Activated CD8-positive, alpha-beta memory T cell treated with anti-CD3 and anti-CD28 coated beads, Interleukin-2, amount 50 U/mL, for 1 hour (primary cell): Measurements from ENCODE around the gene C20orf144.
"Not testable (repeated sequence)": the region's sequence is repeated elsewhere in the genome, so short reads cannot be mapped to it uniquely, and the experiment has no call there.

Source experiments
- DNase-seq: peaks from one replicate; pipeline ENCODE4 v3.0.0-alpha.2; 2020; ENCODE audit errors: extremely low read depth

The C20orf144 gene

DNA sequence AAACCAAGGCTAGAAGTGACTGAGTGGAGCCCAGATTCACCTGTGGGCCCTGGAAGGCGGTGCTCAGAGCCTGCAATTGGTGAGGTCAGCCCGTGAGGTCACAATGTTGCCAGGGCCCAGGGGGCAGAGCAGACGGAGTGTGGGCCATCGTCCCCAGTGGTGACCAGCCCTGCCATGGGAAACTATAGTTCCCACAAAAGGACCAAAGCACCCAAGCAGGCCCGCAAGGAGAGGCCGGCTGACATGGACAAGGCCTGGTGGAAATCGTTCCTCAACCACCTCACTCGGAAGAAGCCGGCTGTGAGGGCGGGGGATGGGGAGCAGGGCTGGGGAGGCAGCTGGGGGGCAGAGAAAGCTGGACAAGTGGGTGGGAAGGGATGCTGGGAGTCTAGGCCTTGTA is at the start of gene C20orf144:
TSS of gene C20orf144 (plus strand) at position 156 of the 400 bp plus-strand sequence. CDS start at position 175, 19 bp downstream.
- DNase-seq = no peak

DNA sequence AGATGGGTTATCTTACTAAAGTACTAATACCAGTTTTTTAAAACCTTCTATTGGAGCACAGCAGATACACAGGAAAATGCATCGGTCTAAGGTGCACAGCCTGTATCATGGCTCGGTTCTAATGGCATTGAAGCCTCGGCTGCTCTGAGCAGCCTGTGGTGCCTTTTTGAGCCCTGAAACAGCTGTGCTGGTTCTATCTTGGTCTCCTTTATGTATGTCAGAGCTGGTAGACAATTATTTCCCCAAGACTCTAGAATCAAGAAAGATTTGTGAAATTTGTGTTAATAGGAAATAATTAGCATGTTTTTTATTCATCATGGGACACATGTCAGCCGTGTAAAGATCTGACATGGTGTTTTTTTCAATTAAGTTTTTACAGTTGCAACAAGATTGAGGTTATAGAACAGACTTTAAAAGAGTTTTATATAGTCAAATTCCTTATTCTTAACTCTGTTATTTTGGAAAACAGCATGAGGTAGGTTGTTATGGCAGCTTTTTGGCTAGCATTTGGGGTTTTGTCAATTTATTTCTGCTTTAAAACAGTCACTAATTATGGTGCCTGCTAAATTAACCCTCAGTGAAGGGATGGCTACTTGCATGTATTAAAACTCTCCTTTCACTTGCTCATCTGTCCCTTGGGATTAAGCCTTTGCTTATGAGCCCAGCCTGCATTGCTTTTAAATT is 40.3 kb upstream of the C20orf144 start:
- DNase-seq = no peak

DNA sequence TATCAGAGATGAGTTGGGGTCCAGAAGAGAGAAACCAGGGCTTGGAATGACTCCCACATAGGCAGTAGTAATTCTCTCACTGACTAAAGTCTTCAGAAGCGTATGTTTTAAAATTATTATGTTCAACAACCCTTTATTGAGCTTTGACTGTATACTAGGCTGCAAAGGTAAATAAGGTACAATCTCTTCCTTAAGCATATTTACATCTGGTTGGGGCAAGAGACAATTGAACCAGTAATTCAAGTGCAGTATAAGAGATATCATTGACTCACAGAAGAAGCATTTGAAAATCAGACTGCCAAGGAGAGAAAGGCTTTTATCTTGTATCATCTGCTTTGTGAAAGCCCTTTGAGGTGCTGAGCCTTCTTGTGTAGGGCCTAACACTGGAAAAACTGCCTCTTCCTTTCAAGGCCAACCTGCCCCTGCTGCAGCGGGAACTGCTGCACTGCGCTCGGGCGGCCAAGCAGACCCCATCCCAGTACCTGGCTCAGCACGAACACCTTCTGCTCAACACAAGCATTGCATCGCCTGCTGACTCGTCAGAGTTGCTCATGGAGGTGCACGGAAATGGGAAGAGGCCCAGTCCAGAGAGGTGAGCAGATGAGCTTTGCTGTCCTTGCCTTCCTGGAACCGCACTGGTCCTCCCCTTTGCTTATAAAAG is 39.3 kb upstream of the C20orf144 start:
- DNase-seq = no peak

DNA sequence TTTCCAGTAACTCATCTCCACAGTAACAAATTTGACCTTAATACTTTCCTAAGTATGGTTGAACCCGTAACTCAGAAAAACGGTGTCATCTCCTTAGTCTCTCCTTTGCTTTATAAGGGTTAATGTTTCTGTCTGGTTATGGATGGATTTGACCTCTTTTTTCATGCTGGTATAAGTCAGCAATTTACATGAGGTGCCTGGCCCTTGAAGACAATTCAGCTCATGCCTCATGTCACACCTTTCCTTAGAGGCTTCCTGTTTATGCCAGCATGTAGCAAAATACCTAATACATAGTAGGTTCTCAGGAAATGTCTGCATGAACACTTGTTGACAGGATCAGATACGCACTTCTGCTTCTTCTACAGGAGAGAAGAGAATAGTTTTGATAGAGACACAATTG is 37.7 kb upstream of the C20orf144 start:
- no peak for DNase-seq

DNA sequence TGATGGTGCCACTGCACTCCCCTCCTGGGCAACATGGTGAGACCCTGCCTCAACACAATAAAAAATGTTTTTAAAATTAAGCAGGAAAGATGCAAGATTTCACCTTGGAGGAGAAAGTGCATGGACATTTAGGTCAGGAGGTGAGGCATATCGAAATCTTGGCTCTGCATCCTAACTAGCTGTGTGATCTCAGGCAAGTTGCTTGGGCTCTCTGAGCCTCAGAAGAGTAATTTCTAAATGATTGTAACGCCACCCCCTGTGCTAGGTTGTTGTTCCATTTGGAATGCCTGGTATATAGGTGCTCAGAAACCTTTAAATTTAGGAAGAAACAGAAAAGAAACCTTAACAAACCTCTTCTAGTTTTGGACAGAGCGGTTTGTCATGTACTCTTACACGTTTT is 35.9 kb upstream of the C20orf144 start:
- DNase-seq = no peak

DNA sequence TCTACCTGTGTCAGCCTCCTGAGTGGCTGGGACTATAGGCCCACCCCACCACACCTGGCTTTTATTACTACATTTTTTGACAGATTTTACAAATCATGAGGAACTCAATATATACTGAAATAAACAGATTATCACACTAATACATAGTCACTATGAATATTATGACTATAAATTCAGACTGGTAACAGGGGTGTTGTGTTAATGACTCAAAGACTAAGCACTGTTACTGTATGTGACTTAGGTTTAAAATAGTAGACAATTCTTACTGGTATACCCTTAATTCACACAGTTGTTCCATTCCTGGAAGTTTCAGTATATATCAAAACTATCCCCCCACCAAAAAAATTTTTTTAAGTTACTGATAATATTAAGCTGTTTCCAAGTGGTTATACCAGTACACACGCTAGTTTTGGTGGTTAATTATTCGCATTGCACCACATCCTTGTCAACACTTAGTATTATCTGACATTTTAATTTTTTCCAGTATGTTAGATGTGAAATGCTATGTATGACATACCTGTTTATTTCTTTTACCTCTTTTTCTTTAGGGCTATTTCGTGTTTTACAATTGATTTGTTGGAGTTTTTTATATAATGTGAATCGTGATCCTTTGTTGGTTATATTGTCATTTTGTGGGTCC is 34.4 kb upstream of the C20orf144 start:
- no peak for DNase-seq

DNA sequence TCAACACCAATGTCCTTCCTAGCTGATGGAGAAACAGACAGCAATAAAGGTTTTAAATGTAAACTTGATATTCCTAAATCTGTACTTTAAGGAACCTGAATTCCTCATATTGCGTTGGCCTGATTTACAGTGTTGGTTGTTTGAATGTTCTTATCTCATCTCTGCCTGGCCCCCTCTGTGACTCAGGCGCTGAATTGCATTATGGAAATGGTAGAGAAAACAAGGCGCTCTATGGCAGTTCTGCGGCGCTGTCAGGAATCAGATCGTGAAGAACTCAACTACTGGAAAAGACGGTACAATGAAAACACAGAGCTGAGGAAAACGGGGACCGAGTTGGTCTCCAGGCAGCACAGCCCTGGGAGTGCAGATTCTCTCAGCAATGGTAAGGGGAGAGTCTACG is 32.6 kb upstream of the C20orf144 start:
- DNase-seq = no peak

DNA sequence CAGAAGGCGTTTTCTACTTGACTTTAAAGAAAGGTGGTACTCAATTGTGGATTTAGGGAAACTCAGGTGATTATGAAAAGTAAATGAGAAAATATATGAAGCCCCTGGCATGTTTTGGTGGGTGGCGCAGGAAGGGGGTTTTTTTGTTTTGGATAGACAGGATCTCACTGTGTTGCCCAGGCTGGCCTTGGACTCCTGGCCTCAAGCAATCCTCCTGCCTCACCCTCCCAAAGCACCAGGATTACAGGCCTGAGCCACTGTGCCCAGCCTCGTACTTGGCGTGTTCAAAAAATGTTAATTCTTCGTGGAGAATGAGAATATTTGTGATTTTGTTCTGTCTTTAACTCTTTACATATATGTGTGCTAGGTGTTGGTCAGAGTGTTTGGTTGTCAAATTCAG is 32.1 kb upstream of the C20orf144 start:
- no peak for DNase-seq

DNA sequence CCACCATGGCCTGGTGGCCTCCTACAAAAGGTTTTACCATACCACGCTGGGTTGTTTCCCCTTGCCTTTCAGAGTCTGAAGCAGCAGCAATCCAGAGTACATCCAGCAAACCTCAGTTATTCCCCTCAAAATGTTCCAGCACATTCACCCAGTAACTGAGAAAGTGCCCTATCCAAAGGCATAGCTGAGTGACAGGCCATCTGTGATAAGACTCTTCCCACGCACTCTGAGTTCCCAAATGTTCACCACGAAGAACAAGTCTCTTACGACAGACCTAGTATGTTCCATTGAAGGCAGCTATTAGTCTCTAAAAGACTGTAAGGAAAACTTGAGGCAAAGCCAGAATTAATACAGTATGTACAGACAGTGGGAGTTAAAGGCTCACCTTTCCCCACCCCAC is 31.6 kb upstream of the C20orf144 start:
- DNase-seq = no peak

DNA sequence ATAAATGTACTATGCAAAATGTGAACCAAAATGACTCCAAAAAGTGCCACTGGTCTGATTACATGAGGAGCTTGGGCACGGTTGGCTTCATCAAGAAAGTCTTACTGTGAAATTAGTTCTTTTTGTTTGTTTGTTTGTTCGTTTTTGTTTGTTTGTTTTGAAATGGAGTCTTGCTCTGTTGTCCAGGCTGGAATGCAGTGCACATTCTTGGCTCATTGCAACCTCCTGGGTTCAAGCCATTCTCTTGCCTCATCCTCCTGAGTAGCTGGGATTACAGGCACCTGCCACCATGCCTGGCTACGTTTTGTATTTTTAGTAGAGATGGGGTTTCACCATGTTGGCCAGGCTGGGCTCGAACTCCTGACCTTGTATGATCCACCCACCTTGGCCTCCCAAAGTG is 30.2 kb upstream of the C20orf144 start:
- DNase-seq = not testable (repeated sequence)

DNA sequence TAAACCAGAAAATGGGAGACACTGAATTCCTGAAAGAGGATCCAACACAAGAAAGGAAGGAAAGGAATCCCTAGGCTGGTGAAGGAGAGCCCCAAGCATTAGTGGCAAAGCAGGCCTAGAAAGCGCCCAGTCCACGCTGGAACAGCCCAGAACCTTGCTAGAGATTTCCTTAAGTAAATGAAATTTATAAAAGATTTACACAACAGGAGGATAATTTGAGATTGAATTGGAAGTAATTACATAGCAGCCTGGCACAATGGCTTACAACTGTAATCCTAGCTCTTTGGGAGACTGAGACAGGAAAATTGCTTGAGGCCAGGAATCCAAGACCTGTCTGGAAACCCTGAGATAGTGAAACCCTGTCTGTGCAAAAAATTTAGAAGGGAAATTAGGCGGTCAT is 26.8 kb upstream of the C20orf144 start:
- DNase-seq = no peak

DNA sequence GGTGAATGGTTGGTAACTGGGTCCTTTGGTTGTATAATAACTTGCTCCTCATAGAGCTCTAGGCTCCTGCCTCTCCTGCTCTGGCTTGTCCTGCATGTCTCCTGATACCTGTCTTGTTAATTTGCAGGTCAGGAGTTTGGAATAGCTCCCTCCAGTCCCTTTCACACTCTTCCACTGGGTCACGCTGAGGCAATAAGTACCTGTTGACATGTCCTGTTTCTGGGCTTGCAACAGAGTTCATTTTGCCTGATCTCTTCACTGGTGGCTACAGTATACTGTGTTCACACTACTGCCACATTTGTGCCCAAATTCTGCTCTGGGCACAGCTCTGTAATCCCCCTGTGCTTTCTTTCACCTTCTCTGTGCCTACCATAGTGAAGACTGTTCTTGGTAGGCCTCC is 25.4 kb upstream of the C20orf144 start:
- no peak for DNase-seq

DNA sequence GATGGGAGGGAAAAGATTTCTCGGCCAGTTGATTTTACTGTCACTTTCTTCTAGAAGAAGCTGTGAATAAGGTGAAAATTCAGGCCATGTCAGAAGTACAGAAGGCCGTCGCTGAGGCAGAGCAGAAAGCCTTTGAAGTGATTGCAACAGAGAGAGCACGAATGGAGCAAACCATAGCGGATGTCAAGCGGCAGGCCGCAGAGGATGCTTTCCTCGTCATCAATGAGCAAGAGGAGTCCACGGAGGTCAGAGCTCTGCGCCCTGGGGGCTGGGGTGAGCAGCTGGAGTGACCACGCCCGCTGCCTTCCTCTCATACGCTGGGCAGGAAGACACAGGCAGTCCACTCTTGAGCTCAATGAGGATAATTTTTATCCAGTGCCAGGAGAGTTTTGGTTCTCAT is 21.8 kb upstream of the C20orf144 start:
- DNase-seq = no peak

DNA sequence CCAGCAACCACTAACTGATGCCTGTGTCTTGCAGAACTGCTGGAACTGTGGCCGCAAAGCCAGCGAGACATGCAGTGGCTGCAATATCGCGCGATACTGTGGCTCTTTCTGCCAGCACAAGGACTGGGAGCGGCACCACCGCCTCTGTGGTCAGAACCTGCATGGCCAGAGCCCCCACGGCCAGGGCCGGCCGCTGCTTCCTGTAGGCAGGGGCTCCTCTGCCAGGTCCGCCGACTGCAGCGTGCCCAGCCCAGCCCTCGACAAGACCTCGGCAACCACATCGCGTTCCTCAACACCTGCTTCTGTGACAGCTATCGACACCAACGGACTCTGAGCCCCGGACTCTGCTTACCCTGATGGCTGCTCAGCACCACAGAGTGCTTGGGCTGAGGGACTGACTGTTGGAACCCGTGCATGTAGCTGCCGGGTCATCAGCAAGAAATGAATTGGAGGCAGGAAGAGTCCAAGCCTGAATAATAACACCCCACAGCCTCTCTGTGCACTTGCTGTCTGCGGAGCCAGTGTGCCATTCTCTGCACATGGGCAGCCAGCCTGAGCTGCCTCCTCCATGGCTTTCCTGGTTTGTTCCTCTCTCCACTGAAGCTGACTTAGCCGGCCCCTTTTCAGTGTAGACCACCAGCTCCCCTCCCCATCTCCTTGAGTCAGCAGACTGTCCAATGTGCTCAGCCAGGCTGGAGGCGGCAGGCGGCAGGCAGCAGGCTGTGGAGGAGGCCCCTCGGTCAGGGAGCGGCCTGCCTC is 17.6 kb upstream of the C20orf144 start:
- no peak for DNase-seq

DNA sequence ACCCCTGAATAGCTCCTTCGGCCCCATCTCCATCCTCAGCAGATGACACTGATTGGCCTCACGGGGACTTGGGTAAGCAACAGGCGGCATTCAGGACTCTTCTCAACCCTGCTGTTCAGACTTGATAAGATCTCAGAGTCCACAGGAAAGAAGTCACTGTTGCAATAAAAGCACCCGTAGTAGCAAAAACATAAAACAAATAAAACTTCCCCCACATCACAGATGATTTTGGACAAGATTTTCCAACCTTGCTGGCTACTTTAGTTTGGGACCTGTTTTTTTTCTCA is 17.1 kb upstream of the C20orf144 start:
- DNase-seq = no peak

DNA sequence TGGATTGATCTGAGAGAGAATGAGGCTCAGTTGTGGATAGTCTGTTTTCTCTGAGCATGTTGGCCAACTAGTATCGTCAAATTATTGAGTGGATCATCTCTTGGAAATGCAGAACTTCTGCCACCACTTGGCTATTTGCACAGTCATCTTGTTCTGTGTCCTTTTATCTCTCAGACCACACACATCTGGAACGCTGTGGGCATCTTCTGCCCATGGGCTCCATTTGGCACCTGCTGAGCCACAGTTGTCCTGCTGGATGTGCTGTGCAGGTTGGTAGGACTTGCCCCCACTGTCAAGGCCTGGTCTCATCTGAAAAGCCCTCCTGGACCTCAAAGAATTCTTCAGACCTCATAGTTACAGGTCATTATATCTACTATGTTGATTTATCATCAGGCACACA is 16.7 kb upstream of the C20orf144 start:
- no peak for DNase-seq

DNA sequence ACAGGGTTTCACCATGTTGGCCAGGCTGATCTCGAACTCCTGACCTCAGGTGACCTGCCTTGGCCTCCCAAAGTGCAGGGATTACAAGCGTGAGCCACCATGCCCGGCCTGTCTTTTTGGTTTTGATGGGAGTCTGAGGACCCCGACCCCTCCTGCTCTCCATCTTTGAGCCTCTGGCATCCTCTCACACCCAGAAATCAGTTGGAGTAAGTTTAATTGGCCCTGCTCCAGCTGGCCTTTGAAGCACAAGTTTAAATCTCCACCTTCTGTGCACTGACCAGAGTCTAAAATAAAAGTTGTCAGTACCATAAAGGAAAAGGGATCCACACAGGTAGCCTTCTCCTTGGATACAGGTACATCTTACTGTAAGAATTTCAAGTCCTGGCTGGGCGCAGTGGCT is 15.9 kb upstream of the C20orf144 start:
- no peak for DNase-seq

DNA sequence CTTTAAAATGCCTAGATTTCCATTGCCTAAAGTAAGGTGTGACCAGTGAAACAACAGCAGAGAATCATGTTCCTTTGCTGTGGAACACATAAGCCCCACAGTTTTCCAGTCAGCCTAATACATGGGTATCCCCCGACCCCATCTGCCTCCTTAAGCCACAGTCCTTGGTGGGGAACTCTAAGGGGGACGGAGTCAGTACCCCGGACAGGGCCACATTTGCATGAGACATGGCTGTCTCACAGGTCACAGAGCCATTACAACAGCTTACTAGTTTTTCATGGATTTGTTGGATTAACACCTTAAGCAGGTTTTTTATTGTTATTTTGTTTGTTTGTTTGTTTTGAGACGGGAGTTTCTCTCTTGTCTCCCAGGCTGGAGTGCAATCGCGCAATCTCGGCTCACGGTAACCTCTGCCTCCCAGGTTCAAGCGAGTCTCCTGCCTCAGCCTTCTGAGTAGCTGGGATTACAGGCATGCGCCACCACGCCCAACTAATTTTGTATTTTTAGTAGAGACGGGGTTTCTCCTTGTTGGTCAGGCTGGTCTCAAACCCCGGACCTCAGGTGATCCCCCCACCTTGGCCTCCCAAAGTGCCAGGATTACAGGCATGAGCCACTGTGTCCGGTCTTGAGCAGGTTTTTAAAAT is 15.0 kb upstream of the C20orf144 start:
- DNase-seq = not testable (repeated sequence)

DNA sequence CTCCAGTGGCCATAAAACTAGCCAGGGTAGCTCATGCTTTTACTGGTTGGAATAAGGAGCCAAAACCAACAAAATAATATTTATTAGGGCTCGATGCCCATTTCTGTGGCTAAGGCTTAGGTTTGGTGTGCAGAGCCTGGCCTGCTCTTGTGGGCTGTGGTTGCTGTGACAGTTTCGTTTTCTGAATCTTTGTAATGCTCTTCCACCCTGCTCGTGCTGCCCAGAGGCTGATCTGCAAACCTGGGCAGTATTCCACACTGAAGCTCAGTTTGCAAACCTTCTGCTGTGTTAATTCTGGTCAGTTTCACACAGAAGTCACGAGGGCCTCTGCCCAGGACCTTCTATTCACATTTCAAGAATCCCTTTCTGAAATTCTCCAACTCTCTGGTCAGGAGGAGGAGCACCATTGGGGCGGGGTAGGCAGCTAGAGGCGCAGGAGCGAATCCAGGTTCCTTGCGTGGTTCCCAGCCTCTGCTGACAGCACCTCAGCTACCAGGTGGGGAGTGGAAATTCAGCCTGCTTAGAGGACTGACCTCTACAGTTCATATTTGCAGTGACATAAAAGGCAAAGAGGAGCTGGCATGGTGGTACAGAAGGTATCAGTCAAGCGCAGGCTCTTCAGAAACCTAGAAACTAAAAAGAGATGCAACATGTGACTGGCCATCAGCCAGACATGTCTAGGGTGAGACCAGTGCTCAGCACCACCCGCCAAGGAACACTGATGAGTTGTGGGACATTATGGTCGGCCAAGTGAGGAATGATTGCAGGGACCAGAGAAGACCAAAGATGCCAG is 14.3 kb upstream of the C20orf144 start:
- no peak for DNase-seq

DNA sequence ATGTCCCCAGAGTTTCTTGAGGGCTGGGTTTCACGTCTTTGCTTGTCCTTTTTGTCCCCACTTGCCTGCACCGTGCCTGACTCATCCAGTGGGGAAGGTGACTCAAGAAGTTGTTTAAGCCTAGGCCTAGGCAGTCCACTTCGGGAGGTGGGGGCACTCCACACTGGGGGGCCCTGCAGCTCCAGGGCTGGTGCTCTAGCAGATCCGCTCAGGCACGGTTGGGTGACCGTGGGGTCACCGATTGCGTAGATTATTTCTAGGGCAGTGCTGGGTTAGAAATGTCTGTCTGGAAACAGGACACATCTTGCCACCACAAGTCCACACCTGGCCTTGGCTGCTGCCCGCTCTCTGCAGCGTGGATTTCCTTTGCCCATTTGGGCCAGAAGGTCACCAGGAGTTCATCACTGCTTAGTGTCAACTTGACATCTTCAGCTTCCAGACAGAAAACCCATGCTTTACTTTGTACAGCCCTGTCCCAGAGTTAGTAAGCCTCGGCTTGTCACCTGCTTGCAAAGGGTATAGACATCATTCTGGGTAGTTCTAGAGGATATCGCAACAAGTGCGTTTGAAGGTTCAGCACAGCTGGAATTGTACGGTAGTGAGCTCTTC is 13.6 kb upstream of the C20orf144 start:
- DNase-seq = no peak

DNA sequence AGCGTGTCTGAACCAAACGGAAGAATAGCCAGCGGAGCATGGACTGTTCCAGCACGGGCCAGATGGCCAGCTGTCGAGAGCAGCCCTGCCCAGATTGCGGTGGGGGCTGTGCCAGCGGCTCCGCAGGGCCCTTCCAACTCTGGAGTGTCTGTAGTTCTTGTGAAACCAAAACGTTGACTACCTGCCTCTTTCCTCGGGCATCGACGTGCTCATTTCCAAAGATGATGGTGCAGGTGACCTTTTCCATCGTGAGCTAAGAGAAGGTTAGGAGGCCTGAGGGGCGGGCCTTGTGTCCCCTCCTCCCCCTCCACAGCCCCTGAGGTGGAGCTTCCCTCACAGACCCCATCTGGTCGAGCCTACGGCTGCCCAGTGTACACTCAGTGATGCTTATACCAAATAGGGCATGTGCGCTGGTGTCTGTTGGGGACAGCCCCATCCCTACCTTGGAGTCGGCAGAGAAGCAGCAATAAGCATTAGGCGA is 12.9 kb upstream of the C20orf144 start:
- no peak for DNase-seq
